GM19467 (cell line): ENCODE data around the gene MAP1LC3C.
"Not testable (repeated sequence)": the region's sequence is repeated elsewhere in the genome, so short reads cannot be mapped to it uniquely, and the experiment has no call there.

Experiments
- ATAC-seq: cut with Tn5 transposase; IDR thresholded peaks from one replicate; pipeline ENCODE4 v1.9.1; 2021; ENCODE audit warnings: mild to moderate bottlenecking, moderate library complexity; ENCODE audit not compliant: unreplicated experiment

The MAP1LC3C gene

GRCh38 chr1:241994171-241994570 lies 4.7 kb downstream of the MAP1LC3C start:
- no peak for ATAC-seq

- ATAC-seq, result no peak
These were observed 6.2 kb downstream of the MAP1LC3C start for GRCh38 chr1:241992734-241993133.

DNA sequence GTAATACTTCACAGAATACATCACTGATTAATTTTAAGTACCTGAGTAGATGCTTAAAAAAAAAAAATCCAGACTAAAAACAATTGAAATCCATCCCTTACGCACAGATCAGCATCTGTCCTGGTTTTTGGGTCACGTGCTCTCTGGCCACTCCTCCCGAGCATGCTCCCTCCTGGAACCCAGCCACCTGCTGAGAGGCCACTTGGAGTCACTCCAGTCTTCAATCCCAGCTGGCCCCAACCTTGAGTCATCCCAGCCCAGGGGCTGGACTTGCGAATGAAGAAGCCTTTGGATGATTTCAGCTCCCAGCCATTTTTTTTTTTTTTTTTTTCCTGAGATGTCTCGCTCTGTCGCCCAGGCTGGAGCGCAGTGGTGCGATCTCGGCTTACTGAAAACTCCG lies 8.9 kb downstream of the MAP1LC3C start:
- no peak for ATAC-seq

DNA sequence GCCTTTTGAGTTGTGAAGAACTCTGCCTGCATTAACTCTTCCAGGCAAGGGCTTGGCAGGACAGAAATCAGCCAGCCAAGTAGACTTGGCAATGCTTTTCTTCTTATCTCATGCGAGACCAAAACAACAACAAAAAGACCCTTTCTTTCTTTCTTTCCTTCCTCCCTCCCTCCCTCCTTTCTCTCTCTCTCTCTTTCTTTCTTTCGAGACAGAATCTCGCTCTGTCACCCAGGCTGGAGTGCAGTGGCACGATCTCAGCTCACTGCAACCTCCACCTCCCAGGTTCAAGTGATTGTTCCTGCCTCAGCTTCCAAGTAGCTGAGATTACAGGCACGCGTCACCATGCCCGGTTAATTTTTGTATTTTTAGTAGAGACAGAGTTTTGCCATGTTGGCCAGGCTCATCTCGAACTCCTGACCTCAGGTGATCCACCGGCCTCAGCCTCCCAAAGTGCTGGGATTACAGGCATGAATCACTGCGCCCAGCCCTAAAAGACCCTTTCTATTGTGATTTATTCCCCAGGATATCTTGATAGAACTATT lies 10.4 kb downstream of the MAP1LC3C start:
- ATAC-seq, result not testable (repeated sequence)

DNA sequence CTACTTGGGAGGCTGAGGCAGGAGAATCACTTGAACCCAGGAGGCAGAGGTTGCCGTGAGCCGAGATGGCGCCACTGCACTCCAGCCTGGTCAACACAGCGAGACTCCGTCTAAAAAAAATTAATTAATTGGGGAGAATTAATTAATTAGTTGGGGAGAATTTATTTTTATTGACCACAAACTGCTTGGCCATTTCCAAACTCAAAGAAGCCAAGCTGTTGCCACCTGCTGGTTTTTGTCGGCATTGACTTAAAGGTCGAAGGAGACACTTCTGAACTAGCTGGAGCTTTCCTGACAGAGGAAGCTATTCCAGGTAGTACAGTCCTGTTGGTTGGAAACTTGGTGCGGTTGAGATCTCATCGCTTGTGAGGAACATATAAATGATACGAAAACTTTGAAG lies 13.1 kb downstream of the MAP1LC3C start:
- no peak for ATAC-seq

DNA sequence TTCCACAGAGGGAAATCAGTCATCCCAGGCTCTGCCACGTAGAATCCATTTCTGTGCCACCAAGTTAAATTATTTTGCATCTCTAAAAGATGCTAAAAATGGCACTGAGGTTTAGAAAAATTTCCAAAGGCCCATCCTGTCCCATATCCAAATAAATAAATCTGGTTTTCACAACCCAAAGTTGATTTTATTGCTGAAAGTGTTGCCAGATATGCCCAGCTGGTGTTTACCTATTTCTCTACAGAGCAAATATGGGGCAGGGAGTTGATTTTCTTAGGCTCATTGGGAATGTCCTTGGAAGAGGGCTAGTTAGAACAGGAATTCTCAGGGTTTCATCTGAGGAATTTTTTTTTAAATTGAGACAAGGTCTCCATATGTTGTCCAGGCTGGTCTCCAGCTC lies 19.0 kb downstream of the MAP1LC3C start:
- no peak for ATAC-seq

DNA sequence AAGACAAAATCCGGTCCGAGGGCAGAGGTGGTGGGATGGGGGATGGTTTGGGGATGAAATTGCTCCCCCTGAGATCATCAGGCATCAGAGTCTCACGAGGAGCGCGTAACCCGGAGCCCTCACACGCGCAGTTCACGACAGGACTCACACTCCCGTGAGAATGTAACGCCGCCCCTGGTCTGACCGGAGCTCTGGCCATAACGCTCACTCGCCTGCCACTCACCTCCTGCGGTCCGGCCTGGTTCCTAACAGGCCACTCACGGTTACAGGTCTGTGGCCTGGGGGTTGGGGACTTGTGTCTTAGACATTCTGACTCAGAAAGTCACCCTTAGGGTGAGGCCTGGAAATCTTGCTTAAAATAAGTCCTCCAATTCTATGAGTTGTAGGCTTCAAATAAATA lies 19.8 kb downstream of the MAP1LC3C start:
- no peak for ATAC-seq

- ATAC-seq, result no peak
These were observed 22.7 kb downstream of the MAP1LC3C start for GRCh38 chr1:241976229-241976628.

DNA sequence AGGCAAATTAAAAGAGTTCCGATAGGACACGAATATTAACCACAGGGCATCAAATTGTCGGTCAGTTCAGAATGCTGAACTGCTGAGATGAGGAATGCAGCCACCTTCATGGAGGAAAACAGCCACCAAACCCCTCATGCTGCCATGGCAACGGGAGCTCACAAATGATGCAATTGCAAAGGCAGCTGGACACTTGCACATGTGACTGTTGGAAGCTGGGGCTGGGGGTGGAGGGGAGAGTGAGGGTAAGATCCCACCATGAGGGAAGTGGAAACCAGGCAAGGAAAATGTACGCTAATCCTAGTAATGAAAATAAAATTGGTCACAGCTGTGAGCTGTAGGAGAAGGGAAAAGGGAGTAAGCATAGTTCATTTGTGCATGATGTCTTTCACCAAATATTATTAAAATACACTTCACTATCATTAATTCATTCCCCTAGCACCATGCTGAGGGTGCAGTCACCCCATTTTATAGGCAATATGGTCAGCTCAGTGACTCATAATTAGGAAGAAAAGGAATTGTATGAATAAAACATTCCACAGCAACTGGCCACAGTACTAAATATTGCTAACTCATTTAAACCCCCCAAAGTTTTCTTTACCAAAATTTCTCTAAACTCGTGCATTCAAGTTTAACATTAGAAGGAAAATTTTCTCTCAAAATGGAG lies 26.1 kb downstream of the MAP1LC3C start:
- ATAC-seq, result no peak

DNA sequence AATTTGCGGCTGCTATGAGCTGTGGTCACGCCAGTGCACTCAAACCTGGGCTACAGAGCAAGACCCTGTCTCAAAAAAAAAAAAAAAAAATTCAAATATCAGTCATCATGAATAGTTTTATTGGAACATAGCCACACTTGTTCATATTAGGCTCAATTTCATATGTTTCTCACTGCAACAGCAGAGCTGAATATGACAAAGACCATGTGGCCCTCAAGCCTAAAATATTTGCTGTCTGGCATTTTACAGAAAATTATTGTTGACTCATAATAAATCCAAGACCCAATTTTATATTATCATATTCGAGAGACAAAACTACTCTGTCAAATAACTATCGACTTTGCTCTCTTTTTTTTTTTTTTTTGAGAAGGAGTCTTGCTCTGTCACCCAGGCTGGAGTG lies 30.3 kb downstream of the MAP1LC3C start:
- ATAC-seq, result no peak

GRCh38 chr1:241964550-241965282 lies 34.2 kb downstream of the MAP1LC3C start:
- ATAC-seq, result no peak

DNA sequence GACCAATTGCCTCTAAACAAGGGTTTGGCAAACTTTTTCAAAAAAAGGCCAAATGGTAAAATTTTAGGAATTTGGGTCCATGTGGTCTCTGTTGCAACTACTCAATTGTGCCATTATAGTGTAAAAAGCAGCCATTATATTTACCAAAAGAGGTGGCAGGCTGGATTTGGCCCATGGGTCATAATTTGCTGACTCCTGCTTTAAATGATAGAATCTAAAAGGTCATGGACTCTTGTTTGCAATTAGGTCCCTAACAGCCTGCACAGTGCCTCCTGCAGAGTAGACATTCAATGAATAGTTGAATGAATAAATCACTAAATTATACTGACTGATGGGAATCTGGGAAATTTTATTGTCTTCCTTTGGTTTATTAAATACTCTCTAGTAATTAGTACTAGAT lies 35.2 kb downstream of the MAP1LC3C start:
- no peak for ATAC-seq

DNA sequence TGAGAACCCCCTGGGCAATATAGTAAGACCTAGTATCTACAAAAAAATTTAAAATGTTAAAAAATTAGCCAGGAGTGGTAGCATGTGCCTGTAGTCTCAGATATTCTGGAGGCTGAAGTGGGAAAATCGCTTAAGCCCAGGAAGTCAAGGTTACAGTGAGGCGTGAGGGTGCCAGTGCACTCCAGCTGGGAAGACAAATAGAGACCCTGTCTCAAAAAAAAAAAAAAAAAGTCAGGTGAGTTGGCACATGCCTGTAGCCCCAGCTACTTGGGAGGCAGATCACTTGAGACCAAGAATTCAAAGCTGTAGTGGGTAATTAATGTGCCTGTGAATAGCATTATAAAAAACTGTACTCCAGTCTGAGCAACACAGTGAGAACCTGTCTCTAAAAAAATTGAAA lies 36.7 kb downstream of the MAP1LC3C start:
- ATAC-seq, result no peak

DNA sequence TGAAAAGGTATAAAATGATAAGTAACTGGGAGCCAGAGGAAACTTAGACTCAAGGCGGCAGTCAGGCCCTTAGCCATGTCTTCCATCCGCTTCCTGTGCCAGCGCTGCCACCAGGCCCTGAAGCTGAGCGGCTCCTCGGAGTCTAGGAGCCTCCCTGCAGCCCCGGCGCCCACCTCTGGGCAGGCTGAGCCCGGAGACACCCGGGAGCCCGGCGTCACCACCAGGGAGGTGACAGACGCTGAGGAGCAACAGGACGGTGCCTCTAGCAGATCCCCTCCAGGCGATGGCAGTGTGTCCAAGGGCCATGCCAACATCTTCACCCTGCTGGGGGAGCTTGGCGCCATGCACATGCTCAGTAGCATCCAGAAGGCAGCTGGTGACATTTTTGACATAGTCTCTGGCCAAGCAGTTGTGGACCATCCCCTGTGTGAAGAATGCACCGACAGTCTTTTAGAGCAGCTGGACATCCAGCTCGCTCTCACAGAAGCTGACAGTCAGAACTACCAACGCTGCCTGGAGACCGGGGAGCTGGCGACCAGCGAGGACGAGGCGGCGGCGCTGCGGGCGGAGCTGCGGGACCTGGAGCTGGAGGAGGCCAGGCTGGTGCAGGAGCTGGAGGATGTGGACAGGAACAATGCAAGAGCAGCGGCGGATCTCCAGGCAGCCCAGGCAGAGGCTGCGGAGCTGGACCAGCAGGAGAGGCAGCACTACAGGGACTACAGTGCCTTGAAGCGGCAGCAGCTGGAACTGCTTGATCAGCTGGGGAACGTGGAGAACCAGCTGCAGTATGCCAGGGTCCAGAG lies 41.0 kb downstream of the MAP1LC3C start, which contains the start of gene BECN2:
BECN2 (plus strand) TSS at position 76 of the 803 bp plus-strand sequence; CDS start at position 76, 0 bp downstream.
- no peak for ATAC-seq

DNA sequence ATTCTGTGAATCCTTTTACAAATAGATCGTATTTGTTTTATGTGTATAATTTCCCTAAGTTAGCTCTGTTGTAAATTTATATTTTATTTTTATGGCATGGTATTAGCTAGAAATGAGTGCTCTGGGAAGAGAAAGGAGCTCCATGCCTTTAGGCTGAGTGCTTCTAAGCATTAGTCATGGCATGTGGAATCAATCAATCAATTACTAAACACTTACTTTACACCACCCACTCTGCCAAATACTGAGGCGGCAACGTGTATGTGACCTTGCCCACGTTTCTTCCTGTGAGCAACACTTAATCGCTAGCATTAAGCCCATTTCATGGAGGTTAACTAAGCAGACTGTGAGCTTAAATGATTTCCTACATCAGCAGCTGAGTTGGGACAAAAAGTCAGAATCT lies 48.5 kb downstream of the MAP1LC3C start:
- no peak for ATAC-seq

DNA sequence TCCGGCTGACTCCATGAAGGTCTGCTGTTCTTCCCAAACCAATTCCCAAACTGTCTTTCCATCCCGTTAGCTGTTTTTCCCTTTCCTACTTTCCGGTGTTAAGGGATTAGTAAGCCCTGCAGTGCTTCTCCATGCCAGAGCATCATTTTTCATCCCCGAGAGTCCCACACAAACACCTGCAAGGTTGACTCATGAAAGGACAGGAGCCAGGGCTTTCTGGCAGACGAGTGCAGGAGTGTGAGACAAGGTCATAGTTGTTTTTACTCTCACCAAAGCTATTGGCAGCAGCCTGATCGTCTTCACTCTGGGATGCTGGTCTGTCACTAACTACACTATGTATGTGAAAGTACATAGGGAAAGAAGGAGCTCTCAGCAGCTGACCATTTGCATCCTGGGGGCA lies 51.5 kb downstream of the MAP1LC3C start:
- ATAC-seq, result no peak
